BE2C (cell line): Measurements from ENCODE around the gene RNF14.

Source experiments
- DNase-seq: peaks from one replicate; pipeline ENCODE4 v3.0.0-alpha.2; 2020
- H3K27me3 ChIP-seq: fragments of 250-450 bp; sonication (Bioruptor Pico); 2 replicates; pipeline ENCODE4 v1.5.1; 2020; ENCODE audit warnings: mild to moderate bottlenecking
- H3K36me3 ChIP-seq: fragments of 250-450 bp; sonication (Bioruptor Pico); 2 replicates; pipeline ENCODE4 v1.5.1; 2020; ENCODE audit warnings: mild to moderate bottlenecking
- H3K4me1 ChIP-seq: fragments of 250-450 bp; sonication (Bioruptor Pico); 2 replicates; pipeline ENCODE4 v1.5.1; 2020
- H3K4me3 ChIP-seq: 2 replicates; pipeline ENCODE4 v1.5.1; 2011; ENCODE audit warnings: low read depth, low read length
- H3K9me3 ChIP-seq: fragments of 250-450 bp; sonication (Bioruptor Pico); 2 replicates; pipeline ENCODE4 v1.5.1; 2020
- TF ChIP-seq, protein P1 (sequence below): IDR thresholded peaks from 2 replicates; pipeline ENCODE4 v1.5.1; 2012; ENCODE audit warnings: mild to moderate bottlenecking, low read depth, low read length

Gene RNF14

DNA sequence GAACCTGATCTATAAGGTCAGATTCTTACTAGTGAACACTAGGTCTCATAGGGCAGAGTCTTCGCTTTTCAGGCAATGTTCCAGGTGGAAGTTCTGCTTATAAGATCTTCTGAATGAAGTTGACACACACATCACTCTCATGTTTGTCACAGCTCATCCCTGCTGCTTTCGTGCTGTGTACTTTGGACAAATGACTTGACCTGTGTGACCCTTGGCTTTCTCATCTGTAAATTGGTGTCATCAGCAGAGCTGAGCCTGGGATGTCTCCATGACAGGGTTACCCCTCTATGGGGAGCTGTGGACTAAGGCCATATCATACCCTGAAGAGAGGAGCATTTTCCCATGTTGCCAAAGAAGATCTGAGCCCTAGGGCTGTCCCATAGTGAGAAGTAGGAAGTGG lies 42.5 kb upstream of the RNF14 start:
- DNase-seq, result no peak
- H3K36me3 ChIP-seq, result peaks cover 51% of the 10 kb centered on the region
- H3K4me1 ChIP-seq, result no peaks in the 10 kb centered on the region

GRCh38 chr5:141928051-141928450 lies 40.9 kb upstream of the RNF14 start:
- no peak overlapping the region for H3K4me3 ChIP-seq
- no peaks in the 10 kb centered on the region; the same call in 1 of the 2 replicates for H3K4me1 ChIP-seq
- DNase-seq, result no peak
- H3K9me3 ChIP-seq, result no peaks in the 10 kb centered on the region
- TF ChIP-seq, protein P1, sequence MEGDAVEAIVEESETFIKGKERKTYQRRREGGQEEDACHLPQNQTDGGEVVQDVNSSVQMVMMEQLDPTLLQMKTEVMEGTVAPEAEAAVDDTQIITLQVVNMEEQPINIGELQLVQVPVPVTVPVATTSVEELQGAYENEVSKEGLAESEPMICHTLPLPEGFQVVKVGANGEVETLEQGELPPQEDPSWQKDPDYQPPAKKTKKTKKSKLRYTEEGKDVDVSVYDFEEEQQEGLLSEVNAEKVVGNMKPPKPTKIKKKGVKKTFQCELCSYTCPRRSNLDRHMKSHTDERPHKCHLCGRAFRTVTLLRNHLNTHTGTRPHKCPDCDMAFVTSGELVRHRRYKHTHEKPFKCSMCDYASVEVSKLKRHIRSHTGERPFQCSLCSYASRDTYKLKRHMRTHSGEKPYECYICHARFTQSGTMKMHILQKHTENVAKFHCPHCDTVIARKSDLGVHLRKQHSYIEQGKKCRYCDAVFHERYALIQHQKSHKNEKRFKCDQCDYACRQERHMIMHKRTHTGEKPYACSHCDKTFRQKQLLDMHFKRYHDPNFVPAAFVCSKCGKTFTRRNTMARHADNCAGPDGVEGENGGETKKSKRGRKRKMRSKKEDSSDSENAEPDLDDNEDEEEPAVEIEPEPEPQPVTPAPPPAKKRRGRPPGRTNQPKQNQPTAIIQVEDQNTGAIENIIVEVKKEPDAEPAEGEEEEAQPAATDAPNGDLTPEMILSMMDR, result no peak
- H3K27me3 ChIP-seq, result no peaks in the 10 kb centered on the region
- peaks cover 61% of the 10 kb centered on the region for H3K36me3 ChIP-seq

More for the DNA sequence above, 42.5 kb upstream of the RNF14 start:
- Histone ChIP-seq H3K4me3 (no peak overlapping the region), H3K27me3 (no peaks in the 10 kb centered on the region), H3K9me3 (no peaks in the 10 kb centered on the region)
- TF ChIP-seq, protein P1, result no peak

DNA sequence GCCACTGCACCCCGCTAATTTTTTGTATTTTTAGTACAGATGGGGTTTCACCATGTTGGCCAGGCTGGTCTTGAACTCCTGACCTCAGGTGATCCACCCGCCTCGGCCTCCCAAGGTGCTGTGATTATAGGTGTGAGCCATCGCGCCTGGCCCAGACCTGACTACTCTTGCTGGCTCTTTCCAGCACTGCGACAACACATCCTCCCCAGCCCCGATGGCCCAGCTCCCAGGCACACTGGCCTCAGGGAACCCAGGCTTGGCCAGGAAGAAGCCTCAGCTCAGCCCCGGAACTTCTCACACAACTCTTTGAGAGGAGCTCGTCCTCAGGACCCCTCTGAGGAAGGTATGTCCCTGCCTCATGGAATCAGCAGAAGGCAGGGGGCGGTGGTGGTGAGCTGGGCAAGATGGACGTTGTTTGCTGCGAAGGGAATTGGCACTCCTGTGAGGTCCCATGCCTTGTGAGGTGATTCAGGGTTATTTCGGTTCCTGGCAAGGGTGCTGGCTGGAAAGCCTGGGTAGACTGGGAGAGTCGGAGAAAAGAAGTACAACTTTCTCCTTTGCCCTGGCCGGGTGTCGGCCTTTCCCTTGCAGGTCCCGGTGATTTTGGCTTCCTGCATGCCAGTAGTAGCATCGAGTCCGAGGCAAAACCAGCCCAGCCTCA lies 39.4 kb upstream of the RNF14 start:
- Histone ChIP-seq H3K36me3 (peaks cover 61% of the 10 kb centered on the region), H3K4me3 (no peak overlapping the region), H3K27me3 (no peaks in the 10 kb centered on the region), H3K9me3 (no peaks in the 10 kb centered on the region), H3K4me1 (peaks cover 10% of the 10 kb centered on the region)
- no peak for DNase-seq
- TF ChIP-seq, protein P1, result no peak

- Histone ChIP-seq H3K4me3 (no peak overlapping the region), H3K27me3 (no peaks in the 10 kb centered on the region), H3K36me3 (peaks cover 50% of the 10 kb centered on the region), H3K9me3 (no peaks in the 10 kb centered on the region), H3K4me1 (peaks cover 10% of the 10 kb centered on the region)
- no peak for DNase-seq
- TF ChIP-seq, protein P1, result no peak
Observed at GRCh38 chr5:141931694-141932093, 37.2 kb upstream of the RNF14 start.

GRCh38 chr5:141933151-141933550 lies 35.8 kb upstream of the RNF14 start:
- H3K36me3 ChIP-seq, result peaks cover 47% of the 10 kb centered on the region
- peaks cover 10% of the 10 kb centered on the region for H3K4me1 ChIP-seq
- no peaks in the 10 kb centered on the region for H3K9me3 ChIP-seq
- TF ChIP-seq, protein P1, result no peak
- no peaks in the 10 kb centered on the region for H3K27me3 ChIP-seq
- DNase-seq, result peak; percentile 26
- H3K4me3 ChIP-seq, result no peak overlapping the region

GRCh38 chr5:141934099-141934844 lies 34.6 kb upstream of the RNF14 start:
- Histone ChIP-seq H3K4me3 (no peak overlapping the region), H3K4me1 (peaks cover 10% of the 10 kb centered on the region), H3K9me3 (no peaks in the 10 kb centered on the region), H3K27me3 (no peaks in the 10 kb centered on the region), H3K36me3 (peaks cover 42% of the 10 kb centered on the region)
- DNase-seq, result peak; percentile 93
- TF ChIP-seq, protein P1, result peak; percentile 76
